IMR-90 (cell line): ENCODE results near the gene KIF16B. TPM values are rescaled to one million over a fixed set of nuclear protein-coding genes. Genes with fewer than 3 reads are reported as not detected.

ENCODE experiments used
- ATAC-seq: fragments of 200-7000 bp; cut with Tn5 transposase; 2 replicates; pipeline ENCODE4 v1.9.1; 2020; ENCODE audit warnings: low read depth, mild to moderate bottlenecking, moderate library complexity
- BruUV-seq: library from RNA; stranded (reverse); fragments of 400-500 nt; replicated peaks from 2 replicates; lab custom pipeline; 2021; lab: Mats Ljungman, UMichigan
- CTCF ChIA-PET: fragments of 300-600 bp; formaldehyde crosslinking; extraction: SDS; loops from one replicate; lab custom pipeline; 2021; ENCODE audit warnings: antibody characterized with exemption; lab: Yijun Ruan, JAX
- POLR2A ChIA-PET: fragments of 300-600 bp; sonication (Branson Sonifier 250); formaldehyde crosslinking; loops from one replicate; lab custom pipeline; 2022; ENCODE audit warnings: antibody characterized with exemption; ENCODE audit not compliant: unreplicated experiment; lab: Charles Lee
- DNase-seq: peaks from one replicate; pipeline ENCODE4 v3.0.0; 2013
- H2AFZ ChIP-seq: replicated peaks from 2 replicates; pipeline ENCODE3; 2013; ENCODE audit warnings: low read length, mild to moderate bottlenecking; ENCODE audit not compliant: poor library complexity
- H2AK5ac ChIP-seq: 2 replicates; pipeline ENCODE4 v1.6.1; 2013; ENCODE audit warnings: low read depth, low read length, inconsistent platforms
- H2AK9ac ChIP-seq: replicated peaks from 2 replicates; pipeline ENCODE3; 2013; ENCODE audit warnings: mild to moderate bottlenecking, low read depth, low read length, moderate library complexity; ENCODE audit not compliant: poor library complexity
- H2BK120ac ChIP-seq: 2 replicates; pipeline ENCODE4 v1.6.1; 2013; ENCODE audit warnings: low read depth, low read length, inconsistent platforms
- H2BK15ac ChIP-seq: 3 replicates; pipeline ENCODE4 v1.6.1; 2013; ENCODE audit warnings: low read depth, low read length, inconsistent platforms
- H2BK20ac ChIP-seq: 2 replicates; pipeline ENCODE4 v1.6.1; 2013; ENCODE audit warnings: low read depth, mild to moderate bottlenecking, inconsistent platforms, low read length, moderate library complexity
- H2BK5ac ChIP-seq: 2 replicates; pipeline ENCODE4 v1.6.1; 2013; ENCODE audit warnings: mild to moderate bottlenecking, low read depth, low read length, inconsistent platforms; ENCODE audit not compliant: poor library complexity, severe bottlenecking
- H3K14ac ChIP-seq: replicated peaks from 2 replicates; pipeline ENCODE4 v1.6.1; 2013; ENCODE audit warnings: low read depth, low read length, inconsistent platforms
- H3K18ac ChIP-seq: 2 replicates; pipeline ENCODE4 v1.6.1; 2013; ENCODE audit warnings: low read depth, low read length, control low read depth
- H3K23ac ChIP-seq: 2 replicates; pipeline ENCODE4 v1.6.1; 2013; ENCODE audit warnings: low read depth, low read length, inconsistent platforms
- H3K27ac ChIP-seq: 2 replicates; pipeline ENCODE4 v1.5.1; 2013; ENCODE audit warnings: mild to moderate bottlenecking, control low read depth, low read length; ENCODE audit not compliant: insufficient read depth
- H3K27me3 ChIP-seq: 2 replicates; pipeline ENCODE4 v1.6.1; 2013; ENCODE audit warnings: low read length; ENCODE audit not compliant: control insufficient read depth, insufficient read depth
- H3K36me3 ChIP-seq: 2 replicates; pipeline ENCODE4 v1.6.1; 2013; ENCODE audit warnings: low read length, mixed read lengths; ENCODE audit not compliant: control insufficient read depth, insufficient read depth
- H3K4ac ChIP-seq: 2 replicates; pipeline ENCODE4 v1.6.1; 2013; ENCODE audit warnings: low read depth, low read length, inconsistent platforms
- H3K4me1 ChIP-seq: 2 replicates; pipeline ENCODE4 v1.6.1; 2013; ENCODE audit warnings: low read length, mixed read lengths; ENCODE audit not compliant: control insufficient read depth, insufficient read depth
- H3K4me2 ChIP-seq: 2 replicates; pipeline ENCODE4 v1.6.1; 2013; ENCODE audit warnings: low read depth, mild to moderate bottlenecking, control low read depth, low read length, moderate library complexity
- H3K4me3 ChIP-seq: 2 replicates; pipeline ENCODE4 v1.5.1; 2013; ENCODE audit warnings: low read depth, mild to moderate bottlenecking, control low read depth, low read length, moderate library complexity; ENCODE audit not compliant: insufficient read depth
- H3K56ac ChIP-seq: 2 replicates; pipeline ENCODE4 v1.6.1; 2013; ENCODE audit warnings: low read length, inconsistent platforms; ENCODE audit not compliant: insufficient read depth; ENCODE audit errors: extremely low read depth
- H3K79me1 ChIP-seq, 2 experiments: 2 replicates each; pipeline ENCODE4 v1.6.1; 2013; ENCODE audit warnings: low read length in 2 of 2, inconsistent platforms in 1 of 2, low read depth in 1 of 2
- H3K9ac ChIP-seq: 2 replicates; pipeline ENCODE4 v1.6.1; 2013; ENCODE audit warnings: low read depth, low read length, control low read depth
- H3K9me1 ChIP-seq: 2 replicates; pipeline ENCODE4 v1.6.1; 2013; ENCODE audit warnings: low read length, inconsistent platforms; ENCODE audit not compliant: insufficient read depth
- H3K9me3 ChIP-seq: 2 replicates; pipeline ENCODE4 v1.6.1; 2013; ENCODE audit warnings: low read length; ENCODE audit not compliant: control insufficient read depth, insufficient read depth
- H4K20me1 ChIP-seq: 2 replicates; pipeline ENCODE4 v1.6.1; 2013; ENCODE audit warnings: low read length, inconsistent platforms; ENCODE audit not compliant: insufficient read depth
- H4K5ac ChIP-seq: 2 replicates; pipeline ENCODE4 v1.6.1; 2013; ENCODE audit warnings: mild to moderate bottlenecking, low read depth, low read length, control low read depth
- H4K8ac ChIP-seq, 2 experiments: 2 replicates each; pipeline ENCODE4 v1.6.1; 2013; ENCODE audit warnings: low read depth in 2 of 2, low read length in 2 of 2, control low read depth in 1 of 2, inconsistent platforms in 1 of 2
- H4K91ac ChIP-seq: 2 replicates; pipeline ENCODE4 v1.6.1; 2013; ENCODE audit warnings: low read depth, low read length, inconsistent platforms; ENCODE audit not compliant: insufficient read depth
- BHLHE40 ChIP-seq: fragments of 150-350 bp; IDR thresholded peaks from 2 replicates; pipeline ENCODE4 v1.6.1; 2016; ENCODE audit warnings: mild to moderate bottlenecking, low read depth, low read length
- CEBPB ChIP-seq: IDR thresholded peaks from 2 replicates; pipeline ENCODE4 v1.6.1; 2012; ENCODE audit warnings: low read depth, low read length, improper control_type of control experiment
- CHD1 ChIP-seq: IDR thresholded peaks from 2 replicates; pipeline ENCODE4 v1.6.1; 2012; ENCODE audit warnings: low read depth, low read length, improper control_type of control experiment
- FOS ChIP-seq: fragments of 150-350 bp; IDR thresholded peaks from 2 replicates; pipeline ENCODE4 v1.6.1; 2016; ENCODE audit warnings: low read depth, low read length
- MAFK ChIP-seq: IDR thresholded peaks from 2 replicates; pipeline ENCODE4 v1.6.1; 2012; ENCODE audit warnings: low read depth, low read length, improper control_type of control experiment
- POLR2A ChIP-seq: IDR thresholded peaks from 2 replicates; pipeline ENCODE4 v1.6.1; 2012; ENCODE audit warnings: mild to moderate bottlenecking, low read depth, low read length
- RAD21 ChIP-seq: IDR thresholded peaks from 2 replicates; pipeline ENCODE4 v1.6.1; 2012; ENCODE audit warnings: low read length, improper control_type of control experiment
- RCOR1 ChIP-seq: IDR thresholded peaks from 2 replicates; pipeline ENCODE4 v1.6.1; 2012; ENCODE audit warnings: mild to moderate bottlenecking, low read length, improper control_type of control experiment; ENCODE audit not compliant: insufficient replicate concordance
- SMC3 ChIP-seq: fragments of 150-350 bp; IDR thresholded peaks from 2 replicates; pipeline ENCODE4 v1.6.1; 2016; ENCODE audit warnings: low read depth, mild to moderate bottlenecking, antibody characterized with exemption, low read length, moderate library complexity
- WGBS, 2 experiments: methylation state at CpG; one replicate each; pipeline versions ENCODE4 v1.1.5 to v1.1.7; 2013; ENCODE audit warnings: missing lambda C conversion rate in 2 of 2; ENCODE audit not compliant: insufficient read length in 1 of 2; ENCODE audit errors: extremely low coverage in 2 of 2; 5-methylcytosine and 5-hydroxymethylcytosine counted together
- dilution Hi-C: fragments of 300-500 bp; cut with HindIII; formaldehyde crosslinking; loops from one replicate; pipeline ENCODE4 v1.14.3; 2018; ENCODE audit warnings: low sequenced_read_pairs; ENCODE audit not compliant: unreplicated experiment
- in situ Hi-C: fragments of 300-500 bp; cut with MboI; formaldehyde crosslinking; loops from 3 replicates; pipeline ENCODE4 v1.14.3; 2019; ENCODE audit warnings: low sequenced_read_pairs, inconsistent platforms, mixed read lengths
- intact Hi-C: fragments of 100-400 bp; cut with micrococcal nuclease; formaldehyde crosslinking; loops from 2 replicates; pipeline ENCODE4 v1.10.0; 2022
- polyA plus RNA-seq, 3 experiments: library from polyadenylated mRNA; depleted of rRNA; stranded (reverse); fragments of >200 nt; gene quantifications; 2 replicates each; pipeline ENCODE4 v1.2.3, GENCODE V29; 2012; ENCODE audit warnings: low replicate concordance in 1 of 3
- total RNA-seq: library from RNA; depleted of rRNA; stranded (reverse); fragments of >200 nt; gene quantifications from 2 replicates; pipeline ENCODE4 v1.2.3, GENCODE V29; 2012
- TF ChIP-seq, protein P1 (sequence below): fragments of 150-350 bp; IDR thresholded peaks from 2 replicates; pipeline ENCODE4 v1.6.1; 2017; ENCODE audit warnings: mild to moderate bottlenecking, antibody characterized with exemption, low read length, low read depth
- TF ChIP-seq, protein P2 (sequence below): fragments of 150-350 bp; IDR thresholded peaks from 2 replicates; pipeline ENCODE4 v1.6.1; 2016; ENCODE audit warnings: low read depth, mild to moderate bottlenecking, low read length, moderate library complexity, borderline replicate concordance
- TF ChIP-seq, protein P3 (sequence below): conservative IDR thresholded peaks from 2 replicates; pipeline ENCODE4 v1.5.1; 2012; ENCODE audit warnings: mild to moderate bottlenecking, low read depth, low read length, improper control_type of control experiment

KIF16B gene
- total and polyA plus RNA-seq, 2 of the 4 experiments (the other 2 are of a cell fraction): 4.7 to 10.0 TPM

DNA sequence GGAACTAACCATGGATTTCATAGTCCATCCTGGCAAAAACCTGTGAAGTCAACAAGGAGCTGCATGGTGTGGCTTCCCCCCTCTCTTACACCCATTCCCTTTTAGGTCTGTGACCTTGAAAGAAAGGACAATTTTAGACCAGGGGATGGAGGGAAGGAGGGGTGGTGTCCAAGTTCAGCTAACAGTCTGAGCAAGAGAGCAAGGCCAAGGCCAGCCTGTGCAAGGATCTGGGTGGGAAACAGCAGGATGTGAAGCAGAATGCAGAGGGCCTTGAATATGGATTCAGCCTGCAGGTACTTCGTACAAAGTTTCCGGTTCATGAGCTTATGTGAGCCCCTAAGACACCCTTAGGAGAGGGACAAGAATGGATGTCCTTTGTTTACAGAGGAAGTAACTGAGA lies 293.0 kb downstream of the KIF16B start:
- no peaks in the 10 kb centered on the region for H3K36me3 ChIP-seq
- no peak overlapping the region for H3K27ac ChIP-seq
- no peak overlapping the region for H4K8ac ChIP-seq
- no peak overlapping the region for H3K4me3 ChIP-seq
- no peak overlapping the region for H3K4ac ChIP-seq
- DNase-seq (no peak), ATAC-seq (no peak)
- H3K18ac ChIP-seq: no peak overlapping the region
- H2AK9ac ChIP-seq: no peak overlapping the region
- H4K5ac ChIP-seq: no peak overlapping the region
- no peaks in the 10 kb centered on the region for H3K4me1 ChIP-seq
- intact Hi-C loops: no loop called here
- no peak overlapping the region for H2BK20ac ChIP-seq
- no peak overlapping the region for H3K56ac ChIP-seq
- TF ChIP-seq CEBPB: no peak
- no peak for TF ChIP-seq MAFK
- TF ChIP-seq, protein P1, sequence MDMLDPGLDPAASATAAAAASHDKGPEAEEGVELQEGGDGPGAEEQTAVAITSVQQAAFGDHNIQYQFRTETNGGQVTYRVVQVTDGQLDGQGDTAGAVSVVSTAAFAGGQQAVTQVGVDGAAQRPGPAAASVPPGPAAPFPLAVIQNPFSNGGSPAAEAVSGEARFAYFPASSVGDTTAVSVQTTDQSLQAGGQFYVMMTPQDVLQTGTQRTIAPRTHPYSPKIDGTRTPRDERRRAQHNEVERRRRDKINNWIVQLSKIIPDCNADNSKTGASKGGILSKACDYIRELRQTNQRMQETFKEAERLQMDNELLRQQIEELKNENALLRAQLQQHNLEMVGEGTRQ: no peak
- TF ChIP-seq BHLHE40: no peak
- no peak for TF ChIP-seq RAD21
- TF ChIP-seq, protein P2, sequence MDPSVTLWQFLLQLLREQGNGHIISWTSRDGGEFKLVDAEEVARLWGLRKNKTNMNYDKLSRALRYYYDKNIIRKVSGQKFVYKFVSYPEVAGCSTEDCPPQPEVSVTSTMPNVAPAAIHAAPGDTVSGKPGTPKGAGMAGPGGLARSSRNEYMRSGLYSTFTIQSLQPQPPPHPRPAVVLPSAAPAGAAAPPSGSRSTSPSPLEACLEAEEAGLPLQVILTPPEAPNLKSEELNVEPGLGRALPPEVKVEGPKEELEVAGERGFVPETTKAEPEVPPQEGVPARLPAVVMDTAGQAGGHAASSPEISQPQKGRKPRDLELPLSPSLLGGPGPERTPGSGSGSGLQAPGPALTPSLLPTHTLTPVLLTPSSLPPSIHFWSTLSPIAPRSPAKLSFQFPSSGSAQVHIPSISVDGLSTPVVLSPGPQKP: no peak
- no peak for TF ChIP-seq FOS
- no peak for TF ChIP-seq RCOR1
- no peak for TF ChIP-seq CHD1
- no peak for TF ChIP-seq SMC3
- TF ChIP-seq POLR2A: no peak
- TF ChIP-seq, protein P3, sequence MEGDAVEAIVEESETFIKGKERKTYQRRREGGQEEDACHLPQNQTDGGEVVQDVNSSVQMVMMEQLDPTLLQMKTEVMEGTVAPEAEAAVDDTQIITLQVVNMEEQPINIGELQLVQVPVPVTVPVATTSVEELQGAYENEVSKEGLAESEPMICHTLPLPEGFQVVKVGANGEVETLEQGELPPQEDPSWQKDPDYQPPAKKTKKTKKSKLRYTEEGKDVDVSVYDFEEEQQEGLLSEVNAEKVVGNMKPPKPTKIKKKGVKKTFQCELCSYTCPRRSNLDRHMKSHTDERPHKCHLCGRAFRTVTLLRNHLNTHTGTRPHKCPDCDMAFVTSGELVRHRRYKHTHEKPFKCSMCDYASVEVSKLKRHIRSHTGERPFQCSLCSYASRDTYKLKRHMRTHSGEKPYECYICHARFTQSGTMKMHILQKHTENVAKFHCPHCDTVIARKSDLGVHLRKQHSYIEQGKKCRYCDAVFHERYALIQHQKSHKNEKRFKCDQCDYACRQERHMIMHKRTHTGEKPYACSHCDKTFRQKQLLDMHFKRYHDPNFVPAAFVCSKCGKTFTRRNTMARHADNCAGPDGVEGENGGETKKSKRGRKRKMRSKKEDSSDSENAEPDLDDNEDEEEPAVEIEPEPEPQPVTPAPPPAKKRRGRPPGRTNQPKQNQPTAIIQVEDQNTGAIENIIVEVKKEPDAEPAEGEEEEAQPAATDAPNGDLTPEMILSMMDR: no peak
- no TSS peak for BruUV-seq
- no peaks in the 10 kb centered on the region for H3K79me1 ChIP-seq
- in situ Hi-C loops: no loop called here
- H3K27me3 ChIP-seq: no peaks in the 10 kb centered on the region
- H4K20me1 ChIP-seq: no peaks in the 10 kb centered on the region
- dilution Hi-C loops: no loop called here
- CTCF ChIA-PET: interaction anchor here (1.1 kb wide), 1 partner anchor 112 kb away, joined by 3 read pairs; no protein-coding TSS in a partner anchor
- H2AK5ac ChIP-seq: no peak overlapping the region
- no peak overlapping the region for H3K9ac ChIP-seq
- POLR2A ChIA-PET: no interaction called here
- H4K91ac ChIP-seq: no peak overlapping the region
- WGBS, 2 experiments: 82% methylated on average over 2 of the region's 2 CpGs; no CpG with 5 or more reads in 1 of the 2 experiments
- no peaks in the 10 kb centered on the region for H3K9me3 ChIP-seq
- H3K14ac ChIP-seq: no peak overlapping the region
- H2AFZ ChIP-seq: no peak overlapping the region
- no peak overlapping the region for H2BK5ac ChIP-seq
- H2BK120ac ChIP-seq: no peak overlapping the region
- no peak overlapping the region for H3K23ac ChIP-seq
- H3K4me2 ChIP-seq: no peak overlapping the region
- H2BK15ac ChIP-seq: no peak overlapping the region
- no peaks in the 10 kb centered on the region for H3K9me1 ChIP-seq
